Activated naive CD8-positive, alpha-beta T cell (primary cell): Measurements from ENCODE around the gene EPB42.

Experiments used
- H3K27ac Mint-ChIP-seq: one replicate; pipeline ENCODE4 v1.8.0; 2021; ENCODE audit warnings: mixed read lengths
- H3K27me3 Mint-ChIP-seq: one replicate; pipeline ENCODE4 v1.8.0; 2021; ENCODE audit warnings: mixed read lengths
- H3K36me3 Mint-ChIP-seq: one replicate; pipeline ENCODE4 v1.8.0; 2021; ENCODE audit warnings: mixed read lengths
- H3K4me1 Mint-ChIP-seq: one replicate; pipeline ENCODE4 v1.8.0; 2021; ENCODE audit warnings: low read depth, mixed read lengths
- H3K4me3 Mint-ChIP-seq: one replicate; pipeline ENCODE4 v1.8.0; 2021; ENCODE audit warnings: mild to moderate bottlenecking, mixed read lengths
- H3K9me3 Mint-ChIP-seq: one replicate; pipeline ENCODE4 v1.8.0; 2021; ENCODE audit warnings: low read depth, mixed read lengths

EPB42 gene

GRCh38 chr15:43249699-43250203 lies 28.9 kb upstream of the EPB42 start:
- peaks cover 14% of the 10 kb centered on the region for H3K4me1 Mint-ChIP-seq
- H3K9me3 Mint-ChIP-seq, result no peaks in the 10 kb centered on the region
- H3K36me3 Mint-ChIP-seq, result no peaks in the 10 kb centered on the region
- peaks cover 4% of the 10 kb centered on the region for H3K27me3 Mint-ChIP-seq
- no peak overlapping the region for H3K27ac Mint-ChIP-seq
- H3K4me3 Mint-ChIP-seq, result no peak overlapping the region

GRCh38 chr15:43249236-43249635 lies 28.4 kb upstream of the EPB42 start:
- Mint-ChIP-seq H3K36me3 (no peaks in the 10 kb centered on the region), H3K27me3 (peaks cover 2% of the 10 kb centered on the region), H3K4me3 (no peak overlapping the region), H3K9me3 (no peaks in the 10 kb centered on the region), H3K4me1 (peaks cover 12% of the 10 kb centered on the region), H3K27ac (no peak overlapping the region)

- no peaks in the 10 kb centered on the region for H3K9me3 Mint-ChIP-seq
- no peaks in the 10 kb centered on the region for H3K36me3 Mint-ChIP-seq
- no peak overlapping the region for H3K27ac Mint-ChIP-seq
- H3K4me3 Mint-ChIP-seq, result no peak overlapping the region
- peaks cover 3% of the 10 kb centered on the region for H3K4me1 Mint-ChIP-seq
- H3K27me3 Mint-ChIP-seq, result no peaks in the 10 kb centered on the region
Measured at GRCh38 chr15:43246261-43246774, 25.5 kb upstream of the EPB42 start.

DNA sequence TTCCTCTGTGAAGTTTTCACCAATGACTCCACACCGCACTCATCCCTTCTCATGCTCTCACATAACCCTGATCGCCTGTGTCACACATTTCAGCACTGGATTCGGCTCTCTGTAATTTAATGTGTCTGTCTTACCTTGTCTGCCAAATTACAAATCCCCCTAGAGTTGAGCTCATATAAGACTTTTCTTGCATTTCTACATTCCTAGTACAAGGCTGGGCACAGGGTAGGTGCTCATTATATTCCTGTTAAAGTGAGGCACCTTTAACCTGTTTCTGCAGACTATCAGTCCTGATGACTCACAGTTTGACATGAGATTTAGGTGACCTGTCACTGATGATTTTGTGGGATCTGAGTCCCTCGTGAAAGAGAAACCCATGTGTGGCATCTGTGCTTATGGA lies 23.3 kb upstream of the EPB42 start:
- Mint-ChIP-seq H3K9me3 (no peaks in the 10 kb centered on the region), H3K27me3 (peaks cover 2% of the 10 kb centered on the region), H3K27ac (no peak overlapping the region)

DNA sequence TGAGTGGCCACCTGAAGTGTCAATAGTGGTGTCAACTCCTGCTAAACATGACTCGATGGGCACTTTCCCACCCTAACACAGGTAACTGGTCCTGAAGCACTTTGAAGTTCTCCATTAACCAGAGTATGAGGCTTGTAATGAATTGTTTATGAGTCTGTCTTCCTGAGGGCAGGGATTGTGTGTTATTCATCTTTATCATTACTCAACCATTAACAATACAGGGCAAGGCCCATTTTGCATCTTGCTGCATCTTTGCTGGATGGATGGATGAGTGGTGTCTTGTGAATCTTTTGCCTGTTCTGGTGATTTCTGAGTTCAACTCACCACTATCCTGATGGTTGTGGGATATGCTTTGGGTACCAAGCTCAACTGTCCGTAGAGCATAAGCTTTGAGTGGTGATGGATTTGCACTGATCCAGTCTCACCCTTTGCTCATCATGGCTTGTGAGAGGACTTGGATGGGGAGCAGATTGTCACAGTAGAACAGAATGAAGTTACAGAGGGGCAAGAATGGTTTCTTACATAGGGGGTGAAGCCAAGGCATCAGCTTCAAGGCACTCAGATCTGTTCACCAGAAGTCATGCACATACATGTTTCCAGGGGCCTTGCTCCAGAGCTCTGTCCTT lies 22.3 kb upstream of the EPB42 start:
- H3K9me3 Mint-ChIP-seq, result no peaks in the 10 kb centered on the region

More for the DNA sequence above, 23.3 kb upstream of the EPB42 start:
- Mint-ChIP-seq H3K4me1 (no peaks in the 10 kb centered on the region), H3K36me3 (no peaks in the 10 kb centered on the region), H3K4me3 (no peak overlapping the region)

DNA sequence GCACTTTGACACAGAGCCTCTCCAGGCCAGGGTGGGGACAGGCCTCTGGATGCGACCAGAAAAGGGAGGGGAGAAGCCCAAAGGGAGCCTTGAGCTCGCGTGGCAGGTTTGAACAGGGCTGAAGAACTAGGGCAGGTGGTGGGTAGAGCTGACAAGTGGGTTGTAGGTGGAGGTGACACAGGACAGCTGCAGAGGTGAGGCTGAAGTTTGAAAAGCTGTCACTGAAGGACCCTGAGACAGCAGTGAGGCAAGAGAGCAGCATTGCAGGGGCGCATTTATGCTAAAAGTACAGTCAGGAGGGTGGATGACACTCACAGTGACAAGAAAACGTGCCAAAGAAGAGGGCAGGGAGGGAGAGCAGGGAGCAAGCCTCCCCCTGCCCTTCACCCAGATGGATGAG lies 21.8 kb upstream of the EPB42 start:
- Mint-ChIP-seq H3K4me1 (no peaks in the 10 kb centered on the region), H3K27me3 (peaks cover 2% of the 10 kb centered on the region), H3K4me3 (no peak overlapping the region), H3K9me3 (no peaks in the 10 kb centered on the region), H3K27ac (no peak overlapping the region), H3K36me3 (no peaks in the 10 kb centered on the region)

More for the DNA sequence above, 22.3 kb upstream of the EPB42 start:
- Mint-ChIP-seq H3K4me1 (no peaks in the 10 kb centered on the region), H3K27ac (no peak overlapping the region), H3K27me3 (peaks cover 2% of the 10 kb centered on the region), H3K4me3 (no peak overlapping the region), H3K36me3 (no peaks in the 10 kb centered on the region)

DNA sequence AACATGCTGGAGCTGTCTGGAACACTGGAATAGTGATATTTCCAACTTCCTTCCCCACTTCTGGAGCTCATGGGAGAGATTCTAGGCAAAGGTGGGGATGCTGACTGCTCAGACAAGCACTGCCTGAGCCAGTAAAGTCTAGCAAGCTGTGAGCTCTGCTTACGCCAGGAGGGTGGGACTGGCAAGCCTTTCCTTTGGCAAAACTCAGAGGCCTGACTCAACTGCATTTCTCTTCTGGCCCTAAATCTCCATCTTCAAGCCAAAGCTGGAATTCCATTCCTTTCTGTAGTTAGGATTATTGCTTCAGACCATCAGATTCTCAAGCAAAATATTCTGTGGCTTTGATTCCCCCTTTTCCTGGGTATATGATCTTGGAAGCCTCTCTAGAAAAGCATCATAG lies 20.3 kb upstream of the EPB42 start:
- Mint-ChIP-seq H3K4me3 (no peak overlapping the region), H3K4me1 (no peaks in the 10 kb centered on the region), H3K36me3 (no peaks in the 10 kb centered on the region), H3K9me3 (no peaks in the 10 kb centered on the region), H3K27ac (no peak overlapping the region), H3K27me3 (peaks cover 2% of the 10 kb centered on the region)

DNA sequence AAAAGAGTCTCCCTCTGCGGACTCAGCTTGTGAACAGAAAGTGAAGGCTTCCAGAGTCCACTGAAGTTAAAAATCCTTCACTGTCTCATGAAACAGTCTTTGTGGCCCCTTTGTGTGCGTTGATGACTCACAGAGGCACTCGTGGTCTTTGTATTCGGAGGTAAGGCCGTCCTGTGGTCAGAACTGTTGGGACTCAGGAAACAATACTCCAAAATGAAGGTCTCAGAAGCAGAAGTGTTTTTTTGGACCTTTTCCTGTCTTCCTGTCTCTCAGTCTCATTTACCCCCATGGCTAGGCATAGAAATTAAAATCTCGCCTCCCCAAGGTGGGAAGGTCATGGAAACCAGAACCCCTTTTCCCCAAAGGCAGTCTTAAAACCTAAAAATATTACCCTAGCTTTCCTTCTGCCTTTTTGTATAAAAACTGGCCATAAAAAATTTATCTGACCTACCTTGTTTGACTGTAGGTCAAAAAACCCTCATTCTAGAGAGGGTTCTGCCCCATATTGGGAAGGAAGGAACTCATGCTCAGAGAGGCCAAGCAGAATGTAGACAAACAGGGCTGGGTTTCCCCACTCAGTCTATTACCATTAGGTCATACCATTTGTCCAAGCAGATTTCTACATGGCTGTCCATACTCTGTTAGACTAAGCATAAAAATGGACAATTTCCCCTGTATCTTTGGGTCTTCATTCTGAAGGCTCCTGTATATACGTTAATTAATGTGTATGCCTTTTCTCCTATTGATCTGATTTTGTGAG lies 19.1 kb upstream of the EPB42 start:
- Mint-ChIP-seq H3K27me3 (peaks cover 2% of the 10 kb centered on the region), H3K4me1 (no peaks in the 10 kb centered on the region), H3K9me3 (no peaks in the 10 kb centered on the region), H3K27ac (no peak overlapping the region), H3K4me3 (no peak overlapping the region), H3K36me3 (no peaks in the 10 kb centered on the region)

DNA sequence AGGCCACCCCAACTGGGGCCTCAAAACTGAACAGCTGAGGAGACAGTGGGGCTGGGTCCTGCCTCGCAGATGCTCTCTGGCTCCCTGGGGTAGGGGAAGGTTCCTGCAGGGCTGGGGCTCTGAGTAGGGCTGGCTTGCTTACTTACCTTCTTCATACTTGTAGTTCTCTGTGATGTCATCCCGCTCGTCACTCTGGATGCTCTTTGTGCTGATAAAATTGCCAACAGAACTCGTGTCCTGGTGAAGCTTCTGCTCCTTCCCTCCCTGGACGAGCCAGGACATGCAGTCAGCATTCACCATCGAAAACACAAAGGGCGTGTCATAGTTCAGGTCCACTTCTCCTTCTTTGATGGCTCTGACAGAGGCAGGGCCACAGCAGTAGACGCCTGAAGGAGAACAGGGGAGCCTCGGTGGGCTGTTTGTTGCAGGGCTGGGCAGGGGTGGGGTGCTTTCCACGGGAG lies 17.9 kb upstream of the EPB42 start:
- no peak overlapping the region for H3K4me3 Mint-ChIP-seq
- no peaks in the 10 kb centered on the region for H3K4me1 Mint-ChIP-seq

DNA sequence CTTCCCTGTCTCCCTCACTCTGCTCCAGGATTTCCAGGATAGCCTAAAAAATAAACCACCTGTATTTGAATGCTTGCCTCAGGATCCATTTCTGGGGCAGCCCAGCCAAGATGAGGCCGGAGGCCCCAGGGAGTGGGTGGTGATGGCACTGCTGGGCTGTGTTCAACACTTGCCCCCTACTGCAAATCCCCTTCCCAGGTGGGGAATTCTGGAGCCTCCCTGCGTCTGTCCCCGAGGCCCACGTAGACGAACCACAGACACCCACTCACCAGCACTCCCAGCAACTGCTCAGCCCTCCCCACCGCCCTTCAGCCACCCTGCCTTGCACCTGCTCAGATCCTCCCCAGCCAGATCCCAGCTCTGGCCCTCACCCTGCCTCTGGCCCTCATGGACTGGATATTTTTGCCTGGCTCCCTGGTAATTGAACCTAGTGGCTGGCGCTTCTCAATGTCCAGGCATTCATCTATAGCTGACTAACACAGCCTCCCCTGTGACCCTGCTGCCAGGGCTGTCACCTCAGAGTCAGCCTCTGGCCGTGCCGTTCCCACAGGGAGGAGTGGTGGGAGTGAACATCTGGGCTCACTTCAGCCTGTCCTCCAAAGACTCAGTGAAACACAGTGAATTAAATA lies 17.1 kb upstream of the EPB42 start:
- Mint-ChIP-seq H3K9me3 (no peaks in the 10 kb centered on the region), H3K4me3 (no peak overlapping the region), H3K27ac (no peak overlapping the region), H3K27me3 (peaks cover 2% of the 10 kb centered on the region), H3K36me3 (no peaks in the 10 kb centered on the region), H3K4me1 (no peaks in the 10 kb centered on the region)

More for the DNA sequence above, 17.9 kb upstream of the EPB42 start:
- Mint-ChIP-seq H3K27ac (no peak overlapping the region), H3K27me3 (peaks cover 2% of the 10 kb centered on the region), H3K36me3 (no peaks in the 10 kb centered on the region), H3K9me3 (no peaks in the 10 kb centered on the region)

GRCh38 chr15:43235536-43235935 lies 14.7 kb upstream of the EPB42 start:
- H3K36me3 Mint-ChIP-seq, result no peaks in the 10 kb centered on the region

DNA sequence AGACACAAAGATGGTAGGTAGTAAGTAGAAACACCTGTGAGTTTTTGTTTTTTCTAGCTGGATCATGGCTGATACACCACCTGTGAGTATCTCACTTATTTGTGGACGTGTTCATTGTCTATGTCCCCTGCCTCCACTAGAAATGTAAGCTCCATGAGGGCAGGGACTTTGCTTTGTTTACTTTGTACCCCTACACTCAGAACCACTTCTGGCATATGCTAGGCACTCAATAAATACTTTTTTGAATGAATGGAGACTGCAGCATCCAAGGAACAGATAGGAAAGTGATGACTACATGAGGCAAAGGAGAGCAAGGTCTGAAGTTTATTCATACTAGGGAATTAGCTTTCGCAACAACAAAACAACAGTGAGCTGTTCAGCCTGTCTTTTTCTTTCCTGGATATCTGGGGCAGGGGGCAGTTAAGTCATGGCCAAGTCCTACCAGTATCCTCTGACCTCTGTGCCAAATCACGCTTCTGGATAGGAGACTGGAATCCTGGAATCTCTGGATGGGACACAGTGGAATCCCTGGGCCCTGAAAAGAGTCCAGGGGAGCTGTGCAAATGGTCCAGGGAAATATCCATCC lies 11.6 kb upstream of the EPB42 start:
- Mint-ChIP-seq H3K27ac (no peak overlapping the region), H3K4me3 (no peak overlapping the region), H3K27me3 (peaks cover 2% of the 10 kb centered on the region)

More at GRCh38 chr15:43235536-43235935, 14.7 kb upstream of the EPB42 start:
- Mint-ChIP-seq H3K4me1 (no peaks in the 10 kb centered on the region), H3K27ac (no peak overlapping the region), H3K4me3 (no peak overlapping the region), H3K27me3 (peaks cover 2% of the 10 kb centered on the region), H3K9me3 (no peaks in the 10 kb centered on the region)

GRCh38 chr15:43230640-43231115 lies 9.9 kb upstream of the EPB42 start:
- H3K27me3 Mint-ChIP-seq, result peaks cover 3% of the 10 kb centered on the region
- H3K4me1 Mint-ChIP-seq, result peaks cover 3% of the 10 kb centered on the region
- H3K36me3 Mint-ChIP-seq, result no peaks in the 10 kb centered on the region
- H3K27ac Mint-ChIP-seq, result no peak overlapping the region
- H3K9me3 Mint-ChIP-seq, result no peaks in the 10 kb centered on the region
- H3K4me3 Mint-ChIP-seq, result no peak overlapping the region

More for the DNA sequence above, 11.6 kb upstream of the EPB42 start:
- Mint-ChIP-seq H3K36me3 (no peaks in the 10 kb centered on the region), H3K4me1 (no peaks in the 10 kb centered on the region), H3K9me3 (no peaks in the 10 kb centered on the region)

- H3K4me3 Mint-ChIP-seq, result no peak overlapping the region
- H3K4me1 Mint-ChIP-seq, result peaks cover 8% of the 10 kb centered on the region
- H3K27me3 Mint-ChIP-seq, result peaks cover 5% of the 10 kb centered on the region
- H3K27ac Mint-ChIP-seq, result no peak overlapping the region
- no peaks in the 10 kb centered on the region for H3K36me3 Mint-ChIP-seq
- H3K9me3 Mint-ChIP-seq, result no peaks in the 10 kb centered on the region
Measured at GRCh38 chr15:43229977-43230376, 9.2 kb upstream of the EPB42 start.
